Measurements from ENCODE around the gene AKAP13.

DNA sequence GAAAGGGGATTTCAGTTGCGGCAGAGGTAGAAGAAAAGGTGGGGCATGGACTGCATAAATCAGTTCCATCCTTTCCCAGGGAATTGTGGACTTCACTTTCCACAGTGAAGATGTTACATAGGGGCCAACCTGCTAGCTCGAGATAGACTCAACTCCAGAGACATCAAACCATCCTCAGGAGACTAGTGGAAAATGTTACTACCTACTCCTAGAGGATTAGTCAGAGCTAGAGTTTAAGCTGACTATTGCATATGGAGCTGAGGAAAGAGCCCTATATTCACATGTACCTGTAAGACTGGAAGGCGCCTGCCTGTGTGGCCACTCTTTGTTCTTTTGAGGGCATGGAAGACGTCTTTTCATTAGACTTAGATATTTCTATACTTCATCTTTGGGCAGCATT, 345.2 kb downstream of the AKAP13 start:
- TF ChIP-seq, protein P1, sequence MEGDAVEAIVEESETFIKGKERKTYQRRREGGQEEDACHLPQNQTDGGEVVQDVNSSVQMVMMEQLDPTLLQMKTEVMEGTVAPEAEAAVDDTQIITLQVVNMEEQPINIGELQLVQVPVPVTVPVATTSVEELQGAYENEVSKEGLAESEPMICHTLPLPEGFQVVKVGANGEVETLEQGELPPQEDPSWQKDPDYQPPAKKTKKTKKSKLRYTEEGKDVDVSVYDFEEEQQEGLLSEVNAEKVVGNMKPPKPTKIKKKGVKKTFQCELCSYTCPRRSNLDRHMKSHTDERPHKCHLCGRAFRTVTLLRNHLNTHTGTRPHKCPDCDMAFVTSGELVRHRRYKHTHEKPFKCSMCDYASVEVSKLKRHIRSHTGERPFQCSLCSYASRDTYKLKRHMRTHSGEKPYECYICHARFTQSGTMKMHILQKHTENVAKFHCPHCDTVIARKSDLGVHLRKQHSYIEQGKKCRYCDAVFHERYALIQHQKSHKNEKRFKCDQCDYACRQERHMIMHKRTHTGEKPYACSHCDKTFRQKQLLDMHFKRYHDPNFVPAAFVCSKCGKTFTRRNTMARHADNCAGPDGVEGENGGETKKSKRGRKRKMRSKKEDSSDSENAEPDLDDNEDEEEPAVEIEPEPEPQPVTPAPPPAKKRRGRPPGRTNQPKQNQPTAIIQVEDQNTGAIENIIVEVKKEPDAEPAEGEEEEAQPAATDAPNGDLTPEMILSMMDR (IDR thresholded peaks at IDR 0.05), result no peak
- TF ChIP-seq POLR2A (IDR thresholded peaks at IDR 0.05), result no peak

Data from testis (tissue), 2 donors.